Measurements from ENCODE around the gene IL7R. TPM values are rescaled to one million over a fixed set of nuclear protein-coding genes. Genes with fewer than 3 reads are reported as not detected.

IL7R gene
- total and polyA plus RNA-seq, 10 of the 15 experiments (the other 5 are each of a cell fraction or from before 2014, with no cell fraction given): 0.40 to 21.1 (median 0.85) TPM

DNA sequence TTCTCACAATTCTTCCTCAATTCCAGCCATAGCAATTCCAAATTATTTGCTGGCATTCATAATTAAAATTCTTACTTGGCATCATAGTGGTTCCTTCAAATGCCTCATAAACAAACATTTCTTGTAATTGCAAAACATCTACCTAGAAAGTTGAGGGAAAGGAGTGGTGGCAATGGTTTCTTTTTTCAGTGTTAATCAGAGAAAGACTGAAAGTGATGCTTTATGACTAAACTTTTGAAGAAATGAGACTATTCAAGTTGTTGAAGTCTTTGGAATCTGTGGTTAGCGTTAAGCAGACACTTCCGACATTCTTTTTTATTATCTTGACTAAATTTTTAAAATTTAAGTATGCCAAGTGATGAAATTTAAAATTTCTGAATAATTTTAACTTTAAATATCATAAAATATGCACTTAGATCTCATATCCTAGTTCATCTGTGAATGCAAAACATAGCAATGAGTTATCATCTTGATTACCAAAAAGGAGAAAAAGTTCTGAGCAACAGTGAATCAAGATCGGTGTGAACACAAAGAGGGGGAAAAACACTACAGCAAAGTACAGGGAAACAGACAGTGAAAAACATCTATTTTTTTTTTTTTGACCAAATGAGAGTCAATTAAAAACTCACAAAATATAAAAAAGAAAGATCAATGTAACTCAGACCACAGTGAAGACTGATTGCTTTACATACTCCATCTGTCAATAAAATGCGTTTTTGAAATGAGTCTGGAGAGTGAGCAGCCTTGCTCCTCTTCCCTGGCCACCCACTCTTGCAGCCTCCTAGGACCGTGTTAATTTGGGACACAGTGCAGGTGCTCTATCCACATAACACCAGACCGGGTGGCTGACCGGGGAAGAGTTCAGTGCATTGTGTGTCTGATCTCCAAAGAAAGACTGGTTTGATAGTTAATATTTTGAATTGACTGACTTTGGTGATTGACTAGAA, 20.6 kb upstream of the IL7R start (continued):
- TF ChIP-seq MEF2B (IDR thresholded peaks at IDR 0.05; ENCODE audit: partially characterized antibody, poor library complexity, severe bottlenecking) (no peak), ZNF24 (IDR thresholded peaks at IDR 0.05) (no peak; the same call in 1 of the 2 replicates), RUNX3 (IDR thresholded peaks at IDR 0.05; ENCODE audit: low read length) (peak; percentile 86), RBBP5 (conservative IDR thresholded peaks at IDR 0.05) (no peak), BHLHE40 (IDR thresholded peaks at IDR 0.05; ENCODE audit: borderline replicate concordance in 1 of 2, low read depth in 2 of 2, low read length in 1 of 2) (no peak), BCLAF1 (IDR thresholded peaks at IDR 0.05) (no peak), CREB1 (IDR thresholded peaks at IDR 0.05; ENCODE audit: low read depth) (no peak), NR2F1 (conservative IDR thresholded peaks at IDR 0.05) (no peak), IRF4 (IDR thresholded peaks at IDR 0.05; ENCODE audit: low read depth, low read length) (peak; percentile 48; the same call in 1 of the 2 replicates), MTA2 (IDR thresholded peaks at IDR 0.05; ENCODE audit: low read depth) (peak; percentile 52; the same call in 1 of the 2 replicates), TCF3 (IDR thresholded peaks at IDR 0.05; ENCODE audit: borderline replicate concordance, insufficient read depth, low read depth, low read length) (no peak), ATF7 (IDR thresholded peaks at IDR 0.05; ENCODE audit: low read depth) (no peak), RELA (IDR thresholded peaks at IDR 0.05; ENCODE audit: borderline replicate concordance, partially characterized antibody) (no peak), CBX3 (IDR thresholded peaks at IDR 0.05; ENCODE audit: borderline replicate concordance, low read depth) (no peak), SREBF2 (IDR thresholded peaks at IDR 0.05; ENCODE audit: low read length) (no peak), JUNB (IDR thresholded peaks at IDR 0.05) (peak; percentile 93), SMARCA5 (IDR thresholded peaks at IDR 0.05) (no peak), SP1 (IDR thresholded peaks at IDR 0.05; ENCODE audit: low read depth, low read length) (no peak), NFIC (IDR thresholded peaks at IDR 0.05; ENCODE audit: low read depth, low read length) (peak; percentile 84), ZBTB33 (IDR thresholded peaks at IDR 0.05) (no peak)

Data from GM12878 (cell line).